Esophagus squamous epithelium (tissue), 5 donors: ENCODE results near the gene LRRTM3. TPM values are rescaled to one million over a fixed set of nuclear protein-coding genes. Genes with fewer than 3 reads are reported as not detected.

Experiments
- DNase-seq: peaks from one replicate; lab custom pipeline; 2025; lab: John Stamatoyannopoulos, UW
- H3K27ac ChIP-seq, 4 donors: fragments of 200-600 bp; sonication (generic); one replicate each; pipeline ENCODE4 v1.5.1; 2016 to 2019; ENCODE audit warnings: mild to moderate bottlenecking in 1 of 4
- H3K27me3 ChIP-seq, 4 donors: fragments of 200-600 bp; sonication (generic); 1 replicate in 3 of 4; 2 replicates in 1 of 4; pipeline versions ENCODE4 v1.5.1 to v1.6.0; 2017 to 2021; ENCODE audit warnings: antibody characterized with exemption in 1 of 4
- H3K36me3 ChIP-seq, 3 donors: fragments of 200-600 bp; sonication (generic); one replicate each; pipeline ENCODE4 v1.5.1; 2016 to 2019
- H3K4me1 ChIP-seq, 3 donors: fragments of 200-600 bp; sonication (generic); one replicate each; pipeline ENCODE4 v1.5.1; 2017 to 2019
- H3K4me3 ChIP-seq, 4 donors: fragments of 200-600 bp; sonication (generic); 1 replicate in 3 of 4; 2 replicates in 1 of 4; pipeline ENCODE4 v1.5.1; 2016 to 2019; ENCODE audit warnings: mild to moderate bottlenecking in 2 of 4, moderate library complexity in 1 of 4
- H3K9me3 ChIP-seq, 3 donors: fragments of 200-600 bp; sonication (generic); one replicate each; pipeline ENCODE4 v1.5.1; 2016 to 2019
- CTCF ChIP-seq, 6 experiments: fragments of 450-650 bp in 4 of 6; fragments of 200-600 bp in 2 of 6; sonication (generic) in 2 of 6; IDR thresholded peaks; one replicate each; pipeline ENCODE4 v1.5.1; 2016 to 2019; ENCODE audit warnings: antibody characterized with exemption in 6 of 6, mild to moderate bottlenecking in 4 of 6, moderate library complexity in 4 of 6
- POLR2A ChIP-seq, 4 donors: fragments of 450-650 bp; IDR thresholded peaks; one replicate each; pipeline ENCODE4 v1.6.1; 2017; ENCODE audit warnings: antibody characterized with exemption in 4 of 4, mild to moderate bottlenecking in 4 of 4, moderate library complexity in 3 of 4
- WGBS, 2 donors: methylation state at CpG; one replicate each; pipeline ENCODE4 v1.1.5; 2018; 5-methylcytosine and 5-hydroxymethylcytosine counted together
- intact Hi-C: fragments of 100-400 bp; cut with DNase I; formaldehyde crosslinking; loops from one replicate; pipeline ENCODE4 v1.15.0; 2022
- total RNA-seq, 4 donors: library from RNA; depleted of rRNA; stranded (reverse); fragments of >200 nt; gene quantifications; one replicate each; pipeline ENCODE4 v1.1.0, GENCODE V29; 2016
- donor health status: DM: yes; HTN: yes; CAD: no.

The LRRTM3 gene
- total RNA-seq, 4 donors from 2014 or later = under 0.01 TPM; not detected in 3

- no peak for DNase-seq
- TF ChIP-seq POLR2A (IDR thresholded peaks at IDR 0.05) (no peak), CTCF (IDR thresholded peaks at IDR 0.05) (no peak)
Measured at GRCh38 chr10:66983475-66983818, 57.6 kb downstream of the LRRTM3 start.

GRCh38 chr10:66990143-66990830, 64.5 kb downstream of the LRRTM3 start:
- Histone ChIP-seq H3K27ac (no peak overlapping the region), H3K9me3 (no peaks in the 10 kb centered on the region), H3K4me1 (no peaks in the 10 kb centered on the region), H3K36me3 (no peaks in the 10 kb centered on the region), H3K4me3 (no peak overlapping the region), H3K27me3 (no peaks in the 10 kb centered on the region)
- DNase-seq = no peak
- intact Hi-C loops = no loop called here
- TF ChIP-seq CTCF (IDR thresholded peaks at IDR 0.05) (no peak), POLR2A (IDR thresholded peaks at IDR 0.05) (no peak)
- 53 to 79% methylated on average over 1 of the region's 1 CpG for WGBS, 2 donors

More at GRCh38 chr10:66983475-66983818, 57.6 kb downstream of the LRRTM3 start:
- no peaks in the 10 kb centered on the region for H3K27me3 ChIP-seq
- H3K27ac ChIP-seq = no peak overlapping the region
- no peaks in the 10 kb centered on the region for H3K36me3 ChIP-seq
- H3K4me1 ChIP-seq = no peaks in the 10 kb centered on the region
- H3K9me3 ChIP-seq = no peaks in the 10 kb centered on the region
- intact Hi-C loops = no loop called here
- no peak overlapping the region for H3K4me3 ChIP-seq

- Histone ChIP-seq H3K27me3 (no peaks in the 10 kb centered on the region), H3K27ac (no peak overlapping the region), H3K36me3 (no peaks in the 10 kb centered on the region), H3K9me3 (no peaks in the 10 kb centered on the region), H3K4me3 (no peak overlapping the region), H3K4me1 (no peaks in the 10 kb centered on the region)
- 18 to 38% methylated on average over 1 of the region's 1 CpG for WGBS, 2 donors
- intact Hi-C loops = no loop called here
- no peak for DNase-seq
- TF ChIP-seq POLR2A (IDR thresholded peaks at IDR 0.05) (no peak), CTCF (IDR thresholded peaks at IDR 0.05) (no peak)
Measured at GRCh38 chr10:66996996-66997395, 71.2 kb downstream of the LRRTM3 start.

- no peaks in the 10 kb centered on the region for H3K36me3 ChIP-seq
- no peak overlapping the region for H3K27ac ChIP-seq
- intact Hi-C loops = no loop called here
- no peak for DNase-seq
- H3K4me3 ChIP-seq = no peak overlapping the region
- no peaks in the 10 kb centered on the region for H3K4me1 ChIP-seq
- TF ChIP-seq CTCF (IDR thresholded peaks at IDR 0.05) (no peak), POLR2A (IDR thresholded peaks at IDR 0.05) (no peak)
- H3K27me3 ChIP-seq = no peaks in the 10 kb centered on the region
- WGBS, 2 donors = 78 to 81% methylated on average over 3 of the region's 3 CpGs
- H3K9me3 ChIP-seq = no peaks in the 10 kb centered on the region
Measured at GRCh38 chr10:66999762-67000545, 74.1 kb downstream of the LRRTM3 start.

GRCh38 chr10:67004690-67005089, 78.9 kb downstream of the LRRTM3 start:
- Histone ChIP-seq H3K36me3 (no peaks in the 10 kb centered on the region), H3K4me1 (no peaks in the 10 kb centered on the region), H3K4me3 (no peak overlapping the region), H3K9me3 (no peaks in the 10 kb centered on the region), H3K27me3 (no peaks in the 10 kb centered on the region), H3K27ac (no peak overlapping the region)
- intact Hi-C loops = no loop called here
- WGBS, 2 donors = 38 to 59% methylated on average over 2 of the region's 2 CpGs
- no peak for TF ChIP-seq POLR2A (IDR thresholded peaks at IDR 0.05)
- TF ChIP-seq CTCF (IDR thresholded peaks at IDR 0.05) = no peak
- DNase-seq = no peak
